HepG2 (cell line): ENCODE results near the gene OR6N1. TPM values are rescaled to one million over a fixed set of nuclear protein-coding genes. Genes with fewer than 3 reads are reported as not detected.

Experiments
- ATAC-seq: fragments of 200-7000 bp; cut with Tn5 transposase; 3 replicates; pipeline ENCODE4 v1.9.1; 2020; ENCODE audit warnings: mild to moderate bottlenecking, moderate library complexity
- BruUV-seq: library from RNA; stranded (reverse); fragments of 400-500 nt; replicated peaks from 2 replicates; lab custom pipeline; 2021; lab: Mats Ljungman, UMichigan
- CTCF ChIA-PET: fragments of 300-600 bp; formaldehyde crosslinking; extraction: SDS; loops from one replicate; lab custom pipeline; 2021; ENCODE audit warnings: low total read pairs, inconsistent platforms, low intra/inter-chr PET ratio; lab: Yijun Ruan, JAX
- POLR2A ChIA-PET: fragments of 350-600 bp; sonication (Branson Sonifier 250); formaldehyde crosslinking; loops from one replicate; lab custom pipeline; 2020; ENCODE audit warnings: antibody characterized with exemption, inconsistent platforms; lab: Yijun Ruan, JAX
- DNase-seq: peaks from one replicate; pipeline ENCODE4 v3.0.0-alpha.2; 2015; ENCODE audit warnings: low spot score
- FAIRE-seq: peaks from 3 replicates; lab custom pipeline; 2011; peaks lifted over from hg19 to GRCh38; lab: Jason Lieb, UNC
- H2AFZ ChIP-seq: one replicate; pipeline ENCODE4 v1.6.1; 2011; ENCODE audit warnings: low read length, inconsistent platforms
- H3K27ac ChIP-seq: fragments of 300-600 bp; 3 replicates; pipeline ENCODE4 v1.8.0; 2011; ENCODE audit warnings: mixed run types, mild to moderate bottlenecking, mixed read lengths, low read length, inconsistent platforms; ENCODE audit not compliant: insufficient read depth; ENCODE audit errors: extremely low read length
- H3K27me3 ChIP-seq, 2 experiments: fragments of 200-600 bp in 1 of 2; 2 replicates in 1 of 2; 3 replicates in 1 of 2; pipeline versions ENCODE4 v1.6.0 to v1.8.0; 2011; ENCODE audit warnings: low read length in 2 of 2, mild to moderate bottlenecking in 2 of 2, moderate library complexity in 2 of 2, inconsistent platforms in 1 of 2; ENCODE audit not compliant: insufficient read depth in 2 of 2, control insufficient read depth in 1 of 2
- H3K36me3 ChIP-seq, 2 experiments: fragments of 200-600 bp in 1 of 2; replicated peaks in 1 of 2; 2 replicates in 1 of 2; 3 replicates in 1 of 2; pipeline versions ENCODE4 v1.5.1 to v1.8.0; 2011; ENCODE audit warnings: low read length in 2 of 2, inconsistent platforms in 1 of 2; ENCODE audit not compliant: insufficient read depth in 2 of 2, control insufficient read depth in 1 of 2
- H3K4me1 ChIP-seq: 2 replicates; pipeline ENCODE4 v1.5.1; 2012; ENCODE audit warnings: low read length, inconsistent platforms; ENCODE audit not compliant: insufficient read depth
- H3K4me2 ChIP-seq: 2 replicates; pipeline ENCODE4 v1.6.0; 2011; ENCODE audit warnings: low read depth, low read length, inconsistent platforms
- H3K4me3 ChIP-seq, 3 experiments: fragments of 200-600 bp in 1 of 3; sonication (generic), shearing (Covaris generic) in 1 of 3; replicated peaks in 1 of 3; 2 replicates each; pipeline ENCODE4 v1.5.1; 2011 to 2016; ENCODE audit warnings: low read length in 3 of 3, inconsistent platforms in 2 of 3, low read depth in 2 of 3, mild to moderate bottlenecking in 2 of 3, control low read depth in 1 of 3, mixed read lengths in 1 of 3; ENCODE audit not compliant: insufficient read depth in 1 of 3
- H3K79me2 ChIP-seq: one replicate; pipeline ENCODE4 v1.6.1; 2011; ENCODE audit warnings: low read length, inconsistent platforms; ENCODE audit not compliant: insufficient read depth
- H3K9ac ChIP-seq: 2 replicates; pipeline ENCODE4 v1.6.0; 2011; ENCODE audit warnings: mild to moderate bottlenecking, low read depth, low read length, inconsistent platforms; ENCODE audit not compliant: insufficient read depth
- H3K9me3 ChIP-seq: 2 replicates; pipeline ENCODE4 v1.5.1; 2012; ENCODE audit warnings: mild to moderate bottlenecking, low read length
- H4K20me1 ChIP-seq: 2 replicates; pipeline ENCODE4 v1.6.0; 2011; ENCODE audit warnings: inconsistent platforms, mild to moderate bottlenecking, low read length, moderate library complexity; ENCODE audit not compliant: insufficient read depth
- ARID4A ChIP-seq: sonication (generic); formaldehyde crosslinking; IDR thresholded peaks from 2 replicates; pipeline ENCODE4 v1.5.0; 2020; ENCODE audit warnings: mild to moderate bottlenecking, missing genetic modification reagents, borderline replicate concordance
- CHD4 ChIP-seq: fragments of 200-600 bp; sonication (generic); IDR thresholded peaks from 2 replicates; pipeline ENCODE4 v1.7.0; 2017; ENCODE audit warnings: mild to moderate bottlenecking, low read length, borderline replicate concordance
- GLMP ChIP-seq: sonication (generic); formaldehyde crosslinking; IDR thresholded peaks from 2 replicates; pipeline ENCODE4 v1.9.0; 2021; ENCODE audit warnings: missing genetic modification reagents, mild to moderate bottlenecking, borderline replicate concordance
- GZF1 ChIP-seq: sonication (generic); formaldehyde crosslinking; IDR thresholded peaks from 2 replicates; pipeline ENCODE4 v1.5.1; 2020; ENCODE audit warnings: mild to moderate bottlenecking, missing genetic modification reagents
- PBX2 ChIP-seq: IDR thresholded peaks from 2 replicates; pipeline ENCODE4 v1.6.1; 2016; ENCODE audit warnings: control low read depth
- SPEN ChIP-seq: sonication (generic); formaldehyde crosslinking; IDR thresholded peaks from 2 replicates; pipeline ENCODE4 v1.5.1; 2020; ENCODE audit warnings: low read depth, mild to moderate bottlenecking, missing genetic modification reagents
- SRSF4 ChIP-seq: fragments of 200-400 bp; formaldehyde crosslinking; IDR thresholded peaks from one replicate; pipeline ENCODE4 v1.6.1; 2018; ENCODE audit warnings: mild to moderate bottlenecking, low read depth, low read length, moderate library complexity; ENCODE audit not compliant: poor library complexity, severe bottlenecking
- TERF1 ChIP-seq: sonication (generic); formaldehyde crosslinking; IDR thresholded peaks from 2 replicates; pipeline ENCODE4 v1.8.0; 2022; ENCODE audit warnings: mild to moderate bottlenecking, missing genetic modification reagents, moderate library complexity
- XBP1 ChIP-seq: sonication (generic); formaldehyde crosslinking; IDR thresholded peaks from 2 replicates; pipeline ENCODE4 v1.5.0; 2020; ENCODE audit warnings: missing genetic modification reagents
- ZBTB38 ChIP-seq: sonication (generic); formaldehyde crosslinking; IDR thresholded peaks from 2 replicates; pipeline ENCODE4 v1.5.1; 2020; ENCODE audit warnings: mild to moderate bottlenecking, missing genetic modification reagents
- ZFP37 ChIP-seq: sonication (generic); formaldehyde crosslinking; IDR thresholded peaks from 2 replicates; pipeline ENCODE4 v1.4.0; 2020; ENCODE audit warnings: missing genetic modification reagents, borderline replicate concordance
- ZNF276 ChIP-seq: sonication (generic); formaldehyde crosslinking; IDR thresholded peaks from 2 replicates; pipeline ENCODE4 v1.4.0; 2020; ENCODE audit warnings: mild to moderate bottlenecking, low read depth, missing genetic modification reagents
- ZNF441 ChIP-seq: sonication (generic); formaldehyde crosslinking; IDR thresholded peaks from 2 replicates; pipeline ENCODE4 v1.7.0; 2021; ENCODE audit warnings: missing genetic modification reagents, borderline replicate concordance
- WGBS: methylation state at CpG from one replicate; pipeline ENCODE4 v1.1.6; 2017; ENCODE audit warnings: low lambda C conversion rate; 5-methylcytosine and 5-hydroxymethylcytosine counted together
- in situ Hi-C: cut with HindIII; loops from 2 replicates; pipeline ENCODE4 v1.10.0; 2017; ENCODE audit warnings: low pct_unique_long_range_greater_than_20kb; ENCODE audit not compliant: extremely low pct_ligation_motif_present
- intact Hi-C: fragments of 100-400 bp; cut with micrococcal nuclease; formaldehyde crosslinking; loops from one replicate; pipeline ENCODE4 v1.10.0; 2022; ENCODE audit not compliant: unreplicated experiment
- polyA plus RNA-seq, 8 experiments: library from polyadenylated mRNA; depleted of rRNA in 3 of 8; stranded (reverse) in 7 of 8; unstranded in 1 of 8; fragments of >200 nt; fragmentation: Illumina TruSeq in 4 of 8; extraction: Trizol in 4 of 8; gene quantifications; 2 replicates each; pipeline versions ENCODE4 v1.2.1 to v1.2.3, GENCODE V29; 2011 to 2016; ENCODE audit warnings: low read depth in 4 of 8, missing spikeins in 1 of 8, mixed read lengths in 1 of 8; ENCODE audit not compliant: insufficient read depth in 1 of 8
- total RNA-seq, 5 experiments: library from RNA; depleted of rRNA; stranded (reverse); fragments of >200 nt; fragmentation: Illumina TruSeq; extraction: Trizol; gene quantifications; 2 replicates each; pipeline ENCODE4 v1.2.3, GENCODE V29; 2016; ENCODE audit warnings: low read depth in 1 of 5

OR6N1 gene
- total and polyA plus RNA-seq, 2 of the 13 experiments (the other 11 are each of a cell fraction or from before 2014, with no cell fraction given), result not detected

- H3K9ac ChIP-seq, result no peak overlapping the region
- H3K36me3 ChIP-seq, result no peaks in the 10 kb centered on the region
- ChIA-PET CTCF (no interaction called here), POLR2A (no interaction called here)
- no peak overlapping the region for H2AFZ ChIP-seq
- no TSS peak for BruUV-seq
- no peak overlapping the region for H3K4me3 ChIP-seq
- no peak overlapping the region for H3K4me2 ChIP-seq
- no peak for FAIRE-seq
- peaks cover 83% of the 10 kb centered on the region for H3K9me3 ChIP-seq
- intact Hi-C loops (no loop called here), in situ Hi-C loops (no loop called here)
- H4K20me1 ChIP-seq, result no peaks in the 10 kb centered on the region
- WGBS, result 12% methylated on average over 7 of the region's 7 CpGs
- H3K27me3 ChIP-seq, result no peaks in the 10 kb centered on the region
- DNase-seq, result no peak
- no peaks in the 10 kb centered on the region for H3K4me1 ChIP-seq
- ATAC-seq, result no peak
- H3K27ac ChIP-seq, result no peak overlapping the region
- no peaks in the 10 kb centered on the region for H3K79me2 ChIP-seq
- TF ChIP-seq CHD4 (no peak), GLMP (CRISPR knock-in tag) (no peak), TERF1 (CRISPR knock-in tag) (no peak), XBP1 (no peak), ZFP37 (CRISPR knock-in tag) (no peak), PBX2 (CRISPR knock-in tag) (no peak), ARID4A (CRISPR knock-in tag) (no peak), ZNF441 (no peak), ZBTB38 (no peak), SRSF4 (no peak), SPEN (CRISPR knock-in tag) (no peak), ZNF276 (CRISPR knock-in tag) (no peak), GZF1 (no peak)
Measured at GRCh38 chr1:158819461-158820443, 47.8 kb upstream of the OR6N1 start.
